Keratinocyte (primary cell): ENCODE measurements around the gene SCN2B. TPM values are rescaled to one million over a fixed set of nuclear protein-coding genes. Genes with fewer than 3 reads are reported as not detected.

Source experiments
- DNase-seq: peaks from one replicate; pipeline ENCODE4 v3.0.0-alpha.2; 2011; ENCODE audit warnings: low read depth, missing footprints, low spot score
- FAIRE-seq: peaks from 2 replicates; lab custom pipeline; 2011; peaks lifted over from hg19 to GRCh38; lab: Jason Lieb, UNC
- H2AFZ ChIP-seq: 2 replicates; pipeline ENCODE4 v1.6.0; 2012; ENCODE audit warnings: low read length, control low read depth, inconsistent platforms; ENCODE audit not compliant: control insufficient read depth
- H3K27ac ChIP-seq: 2 replicates; pipeline ENCODE4 v1.5.1; 2011; ENCODE audit warnings: low read length; ENCODE audit not compliant: control insufficient read depth, insufficient read depth
- H3K27me3 ChIP-seq: 3 replicates; pipeline ENCODE4 v1.6.0; 2011; ENCODE audit warnings: low read length; ENCODE audit not compliant: control insufficient read depth, insufficient read depth; ENCODE audit errors: extremely low read depth
- H3K36me3 ChIP-seq, 2 experiments: 2 replicates in 1 of 2; 3 replicates in 1 of 2; pipeline ENCODE4 v1.5.1; 2011; ENCODE audit warnings: low read length in 2 of 2, mild to moderate bottlenecking in 1 of 2; ENCODE audit not compliant: control insufficient read depth in 2 of 2, insufficient read depth in 2 of 2; ENCODE audit errors: extremely low read depth in 1 of 2
- H3K4me1 ChIP-seq: 3 replicates; pipeline ENCODE4 v1.5.1; 2011; ENCODE audit warnings: low read length; ENCODE audit not compliant: control insufficient read depth, insufficient read depth; ENCODE audit errors: extremely low read depth
- H3K4me2 ChIP-seq: 3 replicates; pipeline ENCODE4 v1.6.0; 2011; ENCODE audit warnings: low read depth, low read length; ENCODE audit not compliant: control insufficient read depth, insufficient read depth; ENCODE audit errors: extremely low read depth
- H3K4me3 ChIP-seq, 3 experiments: fragments of 200-600 bp in 1 of 3; sonication (generic) in 1 of 3; 2 replicates in 2 of 3; 3 replicates in 1 of 3; pipeline ENCODE4 v1.5.1; 2011 to 2016; ENCODE audit warnings: low read length in 3 of 3, mild to moderate bottlenecking in 3 of 3, control low read depth in 2 of 3, inconsistent platforms in 1 of 3, low read depth in 1 of 3, mixed read lengths in 1 of 3, mixed run types in 1 of 3, moderate library complexity in 1 of 3; ENCODE audit not compliant: control insufficient read depth in 2 of 3, insufficient read depth in 2 of 3; ENCODE audit errors: extremely low read depth in 1 of 3
- H3K79me2 ChIP-seq: 2 replicates; pipeline ENCODE4 v1.6.0; 2012; ENCODE audit warnings: low read length; ENCODE audit not compliant: control insufficient read depth, insufficient read depth
- H3K9ac ChIP-seq: 3 replicates; pipeline ENCODE4 v1.6.0; 2011; ENCODE audit warnings: low read length; ENCODE audit not compliant: control insufficient read depth, insufficient read depth; ENCODE audit errors: extremely low read depth
- H3K9me1 ChIP-seq: 3 replicates; pipeline ENCODE4 v1.6.0; 2011; ENCODE audit warnings: low read length; ENCODE audit not compliant: control insufficient read depth, insufficient read depth; ENCODE audit errors: extremely low read depth
- H3K9me3 ChIP-seq: 2 replicates; pipeline ENCODE4 v1.5.1; 2012; ENCODE audit warnings: low read depth, low read length; ENCODE audit not compliant: control insufficient read depth
- H4K20me1 ChIP-seq: 3 replicates; pipeline ENCODE4 v1.6.0; 2011; ENCODE audit warnings: low read length; ENCODE audit not compliant: control insufficient read depth, insufficient read depth; ENCODE audit errors: extremely low read depth
- CTCF ChIP-seq, 3 experiments: IDR thresholded peaks in 1 of 3; conservative IDR thresholded peaks in 1 of 3; optimal IDR thresholded peaks in 1 of 3; 2 replicates in 2 of 3; 3 replicates in 1 of 3; pipeline versions ENCODE3 to v1.5.1; 2011; ENCODE audit warnings: low read length in 3 of 3, mild to moderate bottlenecking in 3 of 3, moderate library complexity in 2 of 3, control low read depth in 1 of 3, inconsistent platforms in 1 of 3; ENCODE audit not compliant: insufficient read depth in 2 of 3; ENCODE audit errors: extremely low read depth in 1 of 3
- EZH2 ChIP-seq: IDR thresholded peaks from one replicate; pipeline ENCODE4 v1.6.1; 2012; ENCODE audit warnings: inconsistent platforms, mild to moderate bottlenecking, low read length, moderate library complexity
- dilution Hi-C: fragments of 300-500 bp; cut with MboI; formaldehyde crosslinking; loops from one replicate; pipeline ENCODE4 v1.7.0; 2020; ENCODE audit warnings: low sequenced_read_pairs; ENCODE audit not compliant: extremely low pct_ligation_motif_present
- polyA plus RNA-seq, 5 experiments: library from polyadenylated mRNA; depleted of rRNA in 3 of 5; stranded (reverse) in 3 of 5; stranded (forward) in 1 of 5; unstranded in 1 of 5; fragments of >200 nt; gene quantifications; 1 replicate in 1 of 5; 2 replicates in 3 of 5; 3 replicates in 1 of 5; pipeline versions ENCODE4 v1.2.1 to v1.2.3, GENCODE V29; 2011 to 2012; ENCODE audit warnings: missing spikeins in 2 of 5, low read depth in 1 of 5, low replicate concordance in 1 of 5

The SCN2B gene
- polyA plus RNA-seq, 1 donor (not counting 4 experiments of a cell fraction or from before 2014, with no cell fraction given), result 0.56 TPM

GRCh38 chr11:118198370-118198769 is 21.9 kb upstream of the SCN2B start:
- no peaks in the 10 kb centered on the region for H3K9me3 ChIP-seq
- dilution Hi-C loops, result no loop called here
- no peaks in the 10 kb centered on the region for H3K36me3 ChIP-seq
- DNase-seq, result no peak
- peak overlapping the region; percentile 34 for H2AFZ ChIP-seq
- H3K4me1 ChIP-seq, result peaks cover 21% of the 10 kb centered on the region
- H3K4me3 ChIP-seq, result no peak overlapping the region
- H3K79me2 ChIP-seq, result no peaks in the 10 kb centered on the region
- H3K9ac ChIP-seq, result no peak overlapping the region
- FAIRE-seq, result no peak
- H4K20me1 ChIP-seq, result no peaks in the 10 kb centered on the region
- TF ChIP-seq CTCF (optimal IDR thresholded peaks at IDR 0.05 in 1 of 3, IDR thresholded peaks at IDR 0.05 in 1 of 3, conservative IDR thresholded peaks at IDR 0.05 in 1 of 3; ENCODE audit: extremely low read depth in 1 of 3, insufficient read depth in 2 of 3, low read length in 3 of 3) (peak; percentile 84 to 98 (median 95)), EZH2 (no peak)
- no peaks in the 10 kb centered on the region for H3K27me3 ChIP-seq
- H3K4me2 ChIP-seq, result peak overlapping the region; percentile 68
- no peaks in the 10 kb centered on the region for H3K9me1 ChIP-seq
- H3K27ac ChIP-seq, result no peak overlapping the region

GRCh38 chr11:118194835-118195627 is 18.6 kb upstream of the SCN2B start:
- no peak overlapping the region for H3K4me3 ChIP-seq
- peak overlapping the region; percentile 33 for H3K27ac ChIP-seq
- no peak overlapping the region for H2AFZ ChIP-seq
- no peaks in the 10 kb centered on the region for H4K20me1 ChIP-seq
- no peaks in the 10 kb centered on the region for H3K27me3 ChIP-seq
- dilution Hi-C loops, result no loop called here
- DNase-seq (peak; percentile 78), FAIRE-seq (peak; percentile 91)
- H3K4me2 ChIP-seq, result peak overlapping the region; percentile 50
- TF ChIP-seq CTCF (optimal IDR thresholded peaks at IDR 0.05 in 1 of 3, IDR thresholded peaks at IDR 0.05 in 1 of 3, conservative IDR thresholded peaks at IDR 0.05 in 1 of 3; ENCODE audit: extremely low read depth in 1 of 3, insufficient read depth in 2 of 3, low read length in 3 of 3), result no peak
- no peak for TF ChIP-seq EZH2
- H3K9ac ChIP-seq, result peak overlapping the region; percentile 35
- H3K9me3 ChIP-seq, result no peaks in the 10 kb centered on the region
- no peaks in the 10 kb centered on the region for H3K36me3 ChIP-seq
- H3K79me2 ChIP-seq, result no peaks in the 10 kb centered on the region
- H3K9me1 ChIP-seq, result no peaks in the 10 kb centered on the region
- H3K4me1 ChIP-seq, result peaks cover 21% of the 10 kb centered on the region
